ENCODE results near the gene BLCAP. TPM values are rescaled to one million over a fixed set of nuclear protein-coding genes. Genes with fewer than 3 reads are reported as not detected.
"Not testable (repeated sequence)": the region's sequence is repeated elsewhere in the genome, so short reads cannot be mapped to it uniquely, and the experiment has no call there.

BLCAP gene
- total RNA-seq, 1 donor from 2014 or later: 36.3 TPM

GRCh38 chr20:37479266-37479665, 48.4 kb downstream of the BLCAP start:
- no peak for TF ChIP-seq CTCF (IDR thresholded peaks at IDR 0.05; ENCODE audit: insufficient read depth, low read length, poor library complexity, severe bottlenecking)

GRCh38 chr20:37477041-37477440, 50.6 kb downstream of the BLCAP start:
- no peak for TF ChIP-seq CTCF (IDR thresholded peaks at IDR 0.05; ENCODE audit: insufficient read depth, low read length, poor library complexity, severe bottlenecking)
- Histone ChIP-seq H3K4me3 (ENCODE audit: low read depth, low read length) (no peak overlapping the region), H3K27me3 (ENCODE audit: control insufficient read depth, insufficient read depth, low read length) (peaks cover 11% of the 10 kb centered on the region)

More at GRCh38 chr20:37479266-37479665, 48.4 kb downstream of the BLCAP start:
- Histone ChIP-seq H3K4me3 (ENCODE audit: low read depth, low read length) (no peak overlapping the region), H3K36me3 (ENCODE audit: control insufficient read depth, insufficient read depth, low read length) (no peaks in the 10 kb centered on the region), H3K27me3 (ENCODE audit: control insufficient read depth, insufficient read depth, low read length) (peaks cover 9% of the 10 kb centered on the region)
- no peak for DNase-seq (ENCODE audit: low read depth)

GRCh38 chr20:37475252-37475651, 52.4 kb downstream of the BLCAP start:
- no peak for TF ChIP-seq CTCF (IDR thresholded peaks at IDR 0.05; ENCODE audit: insufficient read depth, low read length, poor library complexity, severe bottlenecking)
- Histone ChIP-seq H3K27me3 (ENCODE audit: control insufficient read depth, insufficient read depth, low read length) (peaks cover 11% of the 10 kb centered on the region), H3K36me3 (ENCODE audit: control insufficient read depth, insufficient read depth, low read length) (no peaks in the 10 kb centered on the region), H3K4me3 (ENCODE audit: low read depth, low read length) (no peak overlapping the region)
- DNase-seq (ENCODE audit: low read depth): no peak

More at GRCh38 chr20:37477041-37477440, 50.6 kb downstream of the BLCAP start:
- H3K36me3 ChIP-seq (ENCODE audit: control insufficient read depth, insufficient read depth, low read length): no peaks in the 10 kb centered on the region
- DNase-seq (ENCODE audit: low read depth): no peak

GRCh38 chr20:37474386-37474785, 53.3 kb downstream of the BLCAP start:
- no peak for TF ChIP-seq CTCF (IDR thresholded peaks at IDR 0.05; ENCODE audit: insufficient read depth, low read length, poor library complexity, severe bottlenecking)
- Histone ChIP-seq H3K4me3 (ENCODE audit: low read depth, low read length) (no peak overlapping the region), H3K27me3 (ENCODE audit: control insufficient read depth, insufficient read depth, low read length) (peaks cover 11% of the 10 kb centered on the region), H3K36me3 (ENCODE audit: control insufficient read depth, insufficient read depth, low read length) (no peaks in the 10 kb centered on the region)
- no peak for DNase-seq (ENCODE audit: low read depth)

- no peak for TF ChIP-seq CTCF (IDR thresholded peaks at IDR 0.05; ENCODE audit: insufficient read depth, low read length, poor library complexity, severe bottlenecking)
- DNase-seq (ENCODE audit: low read depth): no peak
These were observed 54.3 kb downstream of the BLCAP start for GRCh38 chr20:37473249-37474000.

GRCh38 chr20:37472435-37472834, 55.2 kb downstream of the BLCAP start:
- H3K36me3 ChIP-seq (ENCODE audit: control insufficient read depth, insufficient read depth, low read length); H3K4me3 ChIP-seq (ENCODE audit: low read depth, low read length); H3K27me3 ChIP-seq (ENCODE audit: control insufficient read depth, insufficient read depth, low read length); DNase-seq (ENCODE audit: low read depth): not testable (repeated sequence)

More at GRCh38 chr20:37473249-37474000, 54.3 kb downstream of the BLCAP start:
- Histone ChIP-seq H3K27me3 (ENCODE audit: control insufficient read depth, insufficient read depth, low read length) (peaks cover 10% of the 10 kb centered on the region), H3K36me3 (ENCODE audit: control insufficient read depth, insufficient read depth, low read length) (no peaks in the 10 kb centered on the region), H3K4me3 (ENCODE audit: low read depth, low read length) (no peak overlapping the region)
